Fibroblast of skin of left quadriceps (primary cell): ENCODE measurements around the gene SLAMF7.
"Not testable (repeated sequence)": the region's sequence is repeated elsewhere in the genome, so short reads cannot be mapped to it uniquely, and the experiment has no call there.

Source experiments
- DNase-seq, 2 experiments: peaks; one replicate each; pipeline ENCODE4 v3.0.0-alpha.2; 2013; ENCODE audit warnings: low read depth in 2 of 2

The SLAMF7 gene

DNA sequence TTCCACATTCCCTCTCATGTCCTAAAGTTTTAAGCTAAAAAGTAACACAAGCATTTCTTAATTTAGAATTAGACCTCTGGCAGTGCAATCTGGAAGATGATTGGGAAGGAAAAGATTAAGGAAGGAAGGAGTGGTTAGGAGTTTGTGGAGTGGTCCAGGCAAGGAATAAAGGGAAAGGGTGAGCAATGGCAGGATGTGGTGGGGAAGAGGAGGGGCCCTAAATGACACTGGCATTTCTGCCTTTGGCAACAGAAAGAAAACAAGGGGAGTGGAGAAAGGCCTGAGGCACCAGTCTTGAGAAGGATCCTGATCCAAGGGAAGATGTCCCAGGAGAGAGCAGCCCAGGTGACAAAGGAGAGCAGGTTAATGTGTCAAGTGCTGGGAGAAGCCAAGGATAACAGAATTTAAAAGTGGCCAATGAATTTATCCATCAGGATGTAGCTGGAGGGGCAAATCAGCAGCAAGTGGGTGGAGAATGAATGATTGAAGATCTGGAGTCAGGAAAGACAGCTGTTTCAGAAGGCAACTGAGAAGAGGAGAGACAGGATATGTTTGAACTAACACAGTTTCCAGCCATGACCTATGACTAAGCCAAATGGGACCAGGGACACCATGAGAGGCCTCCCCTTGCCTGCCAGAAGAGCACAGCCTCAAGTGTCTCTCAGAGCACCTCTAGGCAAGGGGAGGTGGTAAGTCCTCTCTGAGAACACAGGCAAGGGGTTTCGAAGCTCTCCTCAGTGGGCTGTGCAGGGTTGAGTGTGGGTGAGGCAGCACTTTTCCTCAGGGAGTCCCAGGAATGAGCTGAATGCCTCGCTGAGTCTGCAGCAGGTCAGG lies 36.1 kb downstream of the SLAMF7 start:
- no peak for DNase-seq

DNA sequence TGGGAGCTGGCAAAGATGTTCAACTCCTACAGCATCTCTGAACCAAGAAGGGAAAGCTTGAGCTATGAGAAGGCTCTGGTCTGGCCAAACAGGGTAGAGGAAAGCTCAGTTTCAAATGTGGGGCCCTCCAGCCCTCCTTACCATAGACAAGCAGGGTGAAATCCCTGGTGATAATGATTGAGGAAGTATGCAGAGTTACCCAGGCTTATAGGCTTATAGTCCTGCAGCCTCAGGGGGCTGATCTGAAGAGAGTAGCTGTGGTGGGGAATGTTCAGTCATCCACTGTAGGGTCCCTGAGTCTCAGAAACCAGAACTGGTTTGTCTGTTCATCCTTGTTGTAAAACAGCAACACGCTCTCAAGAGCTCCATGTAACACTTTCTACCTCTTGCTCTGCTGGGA lies 37.1 kb downstream of the SLAMF7 start:
- no peak for DNase-seq

DNA sequence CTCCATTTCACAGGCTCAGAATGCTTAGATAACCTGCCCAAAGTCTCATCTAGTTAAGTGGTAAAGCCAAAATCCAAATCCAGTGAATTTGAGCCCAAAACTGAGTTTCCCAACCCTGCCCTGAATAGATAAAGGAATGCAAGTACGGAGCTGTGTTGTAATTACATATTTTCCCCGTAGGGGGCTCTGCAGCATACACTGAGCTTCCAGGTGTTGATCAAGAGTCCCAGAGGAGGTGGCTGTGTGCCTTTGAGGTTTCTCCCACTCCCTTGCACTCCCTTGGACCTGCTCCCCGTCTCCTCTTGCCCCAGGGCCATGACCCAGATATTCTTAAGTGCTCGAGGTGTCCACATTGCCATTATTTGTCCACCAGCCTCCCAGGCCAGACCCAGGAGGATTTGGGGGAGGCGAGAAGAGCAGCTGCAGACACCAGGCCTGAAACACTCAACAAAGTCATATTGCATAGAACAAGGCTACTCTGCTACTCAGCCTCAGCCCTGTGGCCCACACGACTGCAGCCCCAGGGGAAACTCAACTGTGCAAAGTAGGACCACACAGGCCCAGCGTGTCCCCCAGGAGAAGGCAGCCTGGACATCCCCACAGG lies 38.5 kb downstream of the SLAMF7 start:
- no peak for DNase-seq

DNA sequence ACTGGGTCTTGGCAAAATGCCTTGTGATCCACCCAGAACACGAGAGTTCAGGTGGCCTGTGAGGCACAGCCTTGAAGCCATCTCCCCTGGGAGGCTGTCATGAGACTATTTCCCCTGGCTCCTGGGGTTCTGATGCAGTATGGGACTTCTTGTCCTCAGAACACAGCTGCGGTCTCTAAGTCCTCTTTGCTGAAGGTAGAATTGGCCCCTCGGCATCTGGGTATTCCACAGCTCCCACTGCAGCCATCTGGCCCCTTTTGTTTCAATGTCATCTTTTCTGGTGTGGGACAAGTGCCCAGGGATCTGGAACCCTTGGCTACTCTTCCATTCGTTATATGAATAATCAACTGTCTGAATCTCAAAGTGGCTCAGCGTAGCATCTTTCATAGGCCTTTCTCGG lies 39.9 kb downstream of the SLAMF7 start:
- no peak for DNase-seq

DNA sequence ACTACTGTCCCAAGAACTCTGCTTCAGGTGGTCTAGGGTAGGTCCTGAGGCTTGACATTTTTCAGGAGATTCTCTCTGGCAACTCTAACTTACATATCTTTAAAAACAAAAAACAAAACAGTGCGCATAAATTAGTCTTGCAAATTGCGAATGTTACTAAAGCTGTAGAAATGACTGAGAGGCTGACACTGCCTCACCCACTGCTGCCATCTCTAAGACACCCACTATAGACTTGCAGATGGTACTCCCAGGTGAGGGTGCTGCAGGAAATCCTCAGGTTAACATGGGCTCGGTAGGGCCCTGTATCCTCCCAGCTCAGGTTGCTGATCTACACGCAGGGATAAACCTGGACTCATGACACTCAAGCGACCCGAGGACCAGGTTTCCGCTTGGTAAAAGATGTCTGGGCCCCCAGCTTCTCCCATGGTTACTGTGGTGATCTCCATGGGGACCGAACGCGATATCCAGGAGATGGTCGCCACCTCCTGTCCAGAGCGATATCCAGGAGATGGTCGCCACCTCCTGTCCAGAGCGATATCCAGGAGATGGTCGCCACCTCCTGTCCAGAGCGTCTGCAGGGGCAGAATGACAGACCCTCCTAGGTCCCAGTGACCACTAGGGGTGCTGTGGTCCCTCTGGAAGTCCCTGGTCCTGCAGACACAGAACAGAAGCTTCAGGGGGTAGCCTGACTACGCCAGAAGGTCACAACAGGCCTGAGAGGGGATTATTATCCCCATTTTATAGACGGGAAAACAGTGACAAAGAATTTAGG lies 40.8 kb downstream of the SLAMF7 start:
- no peak for DNase-seq

DNA sequence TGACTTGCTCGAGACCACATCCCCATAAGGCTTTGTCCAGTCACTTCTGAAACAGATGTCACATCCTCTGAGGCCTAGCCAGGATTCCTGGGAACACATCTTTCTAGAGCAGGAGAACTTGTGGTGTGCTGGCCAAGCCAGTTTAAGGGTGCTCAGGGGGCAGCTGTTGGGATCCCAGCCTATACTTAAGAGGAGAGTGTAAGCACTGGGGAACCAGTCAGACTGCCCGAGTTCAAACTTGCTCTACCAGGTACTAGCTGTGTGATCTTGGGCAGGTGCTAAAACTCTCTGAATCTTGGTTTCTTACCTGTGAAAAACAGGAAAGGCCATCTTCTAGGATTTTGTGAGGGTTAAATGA lies 41.3 kb downstream of the SLAMF7 start:
- DNase-seq = no peak

DNA sequence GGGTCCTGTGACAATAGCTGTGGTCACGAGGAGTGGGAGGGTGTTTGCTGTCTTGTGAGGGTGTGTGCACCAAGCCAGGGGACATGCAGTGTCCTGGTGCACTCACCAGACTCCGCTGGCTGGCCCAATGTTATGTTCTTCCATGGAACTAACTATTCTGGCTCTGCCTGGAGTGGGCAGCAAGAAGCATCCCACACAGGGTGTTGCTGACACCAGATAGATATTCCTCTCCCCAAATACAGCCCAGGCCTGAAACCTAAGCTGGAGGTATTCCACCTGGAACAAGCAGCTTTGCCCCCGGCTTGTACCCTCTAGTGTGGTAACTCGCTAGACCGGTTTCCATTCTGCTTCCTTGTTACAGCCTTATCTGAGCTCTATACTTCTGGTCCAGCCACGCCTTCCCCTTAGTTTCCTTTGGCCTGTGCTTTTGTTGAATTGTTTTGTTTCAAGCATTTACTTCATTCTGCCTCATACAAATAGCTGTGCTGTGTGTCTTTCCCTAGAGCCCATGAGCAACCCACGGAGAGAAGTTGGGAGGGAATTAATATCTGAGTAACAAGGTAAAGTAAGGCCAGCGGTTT lies 42.2 kb downstream of the SLAMF7 start:
- DNase-seq = no peak

DNA sequence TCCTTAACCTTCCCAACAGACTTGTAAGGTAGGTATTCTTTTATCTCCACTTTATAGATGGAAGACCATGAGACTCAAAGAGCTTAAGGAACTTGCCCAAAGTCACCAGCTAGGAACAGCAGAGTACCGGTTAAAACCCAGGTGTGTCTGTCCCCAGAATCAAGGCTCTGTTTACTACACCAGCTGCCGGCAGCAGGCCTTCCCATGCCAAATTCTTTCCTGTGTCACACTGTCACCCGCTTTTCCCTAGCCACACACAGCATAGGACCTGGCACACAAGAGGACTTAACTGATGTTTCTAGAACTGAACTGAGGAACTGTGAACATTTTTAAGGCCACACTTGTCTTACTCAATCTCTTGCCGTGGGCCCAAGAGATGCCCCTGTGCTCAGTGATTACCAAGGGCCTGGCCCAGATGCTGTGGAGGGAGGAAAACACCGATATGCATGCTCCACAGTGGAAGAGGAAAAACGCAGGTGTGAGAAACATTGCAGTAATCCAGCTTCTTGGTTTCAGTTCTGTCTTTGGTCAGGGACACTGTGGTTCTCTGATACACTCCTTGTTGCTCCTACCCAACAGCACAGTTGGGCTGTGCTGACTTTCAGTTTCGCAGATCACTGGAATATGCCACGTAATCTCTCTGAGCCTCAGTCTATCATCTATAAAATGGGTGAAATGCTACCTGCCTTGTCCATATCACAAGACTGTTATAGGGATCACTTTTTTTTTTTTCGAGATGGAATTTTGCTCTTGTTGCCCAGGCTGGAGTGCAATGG lies 43.1 kb downstream of the SLAMF7 start:
- DNase-seq = no peak

DNA sequence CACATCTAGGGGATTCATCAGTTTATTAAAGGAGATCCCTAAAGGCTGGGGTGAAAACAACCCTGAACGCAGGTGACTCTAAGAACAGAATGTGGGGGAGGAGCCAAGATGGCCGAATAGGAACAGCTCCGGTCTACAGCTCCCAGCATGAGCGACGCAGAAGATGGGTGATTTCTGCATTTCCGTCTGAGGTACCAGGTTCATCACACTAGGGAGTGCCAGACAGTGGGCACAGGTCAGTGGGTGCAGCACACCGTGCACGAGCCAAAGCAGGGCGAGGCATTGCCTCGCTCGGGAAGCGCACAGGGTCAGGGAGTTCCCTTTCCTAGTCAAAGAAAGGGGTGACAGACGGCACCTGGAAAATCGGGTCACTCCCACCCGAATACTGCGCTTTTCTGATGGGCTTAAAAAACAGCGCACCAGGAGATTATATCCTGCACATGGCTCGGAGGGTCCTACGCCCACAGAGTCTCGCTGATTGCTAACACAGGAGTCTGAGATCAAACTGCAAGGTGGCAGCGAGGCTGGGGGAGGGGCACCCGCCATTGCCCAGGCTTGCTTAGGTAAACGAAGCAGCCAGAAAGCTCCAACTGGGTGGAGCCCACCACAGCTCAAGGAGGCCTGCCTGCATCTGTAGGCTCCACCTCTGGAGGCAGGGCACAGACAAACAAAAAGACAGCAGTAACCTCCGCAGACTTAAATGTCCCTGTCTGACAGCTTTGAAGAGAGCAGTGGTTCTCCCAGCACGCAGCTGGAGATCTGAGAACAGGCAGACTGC lies 44.1 kb downstream of the SLAMF7 start:
- DNase-seq = not testable (repeated sequence)

DNA sequence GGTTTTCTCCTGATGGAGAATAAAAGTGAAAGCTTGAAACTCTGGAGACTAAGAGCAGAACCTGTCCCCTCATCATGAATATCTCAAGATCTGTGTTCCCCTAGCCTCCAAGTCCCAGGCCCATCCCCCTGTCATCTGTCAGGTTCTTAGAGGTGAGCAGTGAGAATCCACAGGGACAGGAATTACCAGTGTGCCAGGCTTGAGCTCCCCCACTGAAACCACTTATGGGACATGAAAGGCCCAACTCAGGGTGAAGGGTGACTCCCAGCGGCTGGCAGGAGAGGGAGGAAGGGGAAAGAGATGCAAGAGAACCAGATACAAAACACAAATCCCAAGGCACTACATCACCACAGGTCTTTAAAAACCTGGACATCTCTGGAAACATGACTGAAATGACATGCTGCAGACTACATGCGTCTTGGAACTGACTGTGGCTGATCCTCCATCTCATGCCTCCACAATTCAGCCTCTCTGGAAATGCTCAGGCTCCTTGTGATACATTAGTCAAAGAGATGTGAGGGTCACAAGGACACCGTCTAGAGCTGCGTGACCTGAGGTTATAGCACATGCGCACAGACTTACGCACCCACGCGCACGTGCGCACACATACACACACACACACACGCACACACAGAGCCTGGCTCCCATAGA lies 50.1 kb downstream of the SLAMF7 start:
- DNase-seq = no peak

DNA sequence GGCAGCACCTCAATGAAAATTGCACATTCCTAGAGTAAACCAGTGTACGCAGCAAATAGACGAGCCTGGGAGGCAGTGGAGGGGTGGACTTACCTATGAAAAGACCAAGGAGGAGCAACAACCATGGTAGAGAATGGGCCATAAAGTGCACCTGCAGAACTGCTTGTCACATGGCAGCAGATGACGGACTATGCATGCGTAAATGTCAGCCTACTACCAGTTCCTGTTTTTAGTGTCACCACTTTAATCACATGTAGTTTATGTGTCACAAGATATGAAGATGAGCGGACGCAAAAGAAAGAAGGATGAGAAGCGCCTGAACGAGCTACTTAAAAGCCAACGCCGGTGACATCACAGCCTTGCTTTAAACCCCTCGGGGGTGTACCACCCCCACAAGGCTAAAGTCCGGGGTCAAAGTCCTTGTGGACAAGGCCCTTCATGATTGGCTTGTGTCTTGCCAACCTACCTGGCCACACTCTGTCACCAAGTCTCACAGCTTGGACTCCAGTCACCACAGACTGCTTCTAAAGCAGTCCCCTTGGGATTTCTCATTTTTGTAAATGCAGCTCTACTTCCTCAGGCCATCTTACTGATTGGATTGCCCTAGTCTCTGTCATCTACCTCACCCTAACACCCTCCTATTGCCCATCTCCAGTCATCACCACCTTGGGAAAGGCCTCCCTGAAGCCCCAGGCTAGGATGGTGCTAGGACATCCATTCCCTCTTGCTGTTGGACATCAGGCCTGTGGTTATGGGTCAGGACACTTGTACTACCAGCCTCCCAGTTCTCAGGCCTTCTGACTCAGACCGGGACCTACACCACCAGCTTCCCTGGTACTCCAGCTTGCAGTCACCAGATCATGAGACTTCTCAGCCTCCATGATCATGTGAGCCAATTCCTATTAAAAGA lies 50.9 kb downstream of the SLAMF7 start:
- no peak for DNase-seq

DNA sequence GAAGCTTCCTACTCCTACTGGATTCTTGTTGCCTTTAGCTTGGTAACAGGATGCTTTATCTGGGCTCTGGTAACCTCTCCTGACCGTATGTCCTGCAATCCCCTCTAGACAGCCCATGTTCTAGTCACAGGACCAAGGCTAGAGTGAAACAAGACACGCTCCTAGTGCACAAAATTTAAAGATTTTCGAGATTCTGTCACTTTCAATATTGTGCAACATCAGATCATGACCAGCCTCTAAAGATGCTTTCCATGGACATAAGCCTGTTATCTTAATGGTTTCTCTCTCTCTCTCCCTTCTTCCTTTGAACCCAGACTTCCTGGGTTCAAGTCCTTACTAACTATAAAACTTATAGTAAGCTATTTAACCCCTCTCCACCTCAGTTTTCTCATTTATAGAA lies 55.3 kb downstream of the SLAMF7 start:
- DNase-seq = no peak

DNA sequence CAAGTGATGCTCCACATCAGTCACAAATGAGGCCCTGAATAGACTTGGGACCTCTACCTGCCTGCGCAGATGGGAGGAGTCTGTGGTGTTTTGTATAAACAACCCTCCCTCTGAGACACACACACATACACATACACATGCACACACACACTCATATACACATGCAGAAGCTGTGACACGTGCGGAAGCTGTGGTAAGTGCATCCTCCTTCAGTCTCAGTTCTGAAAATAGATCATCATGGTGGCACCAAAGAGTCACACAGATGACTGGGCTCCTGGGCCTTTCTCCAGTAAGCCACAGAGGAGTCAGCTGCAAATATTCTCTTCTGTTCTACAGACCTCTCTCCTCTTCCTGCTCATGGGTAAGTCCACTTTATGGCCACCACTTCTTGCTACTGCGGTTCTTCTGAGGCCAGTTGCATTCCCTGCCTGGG lies 56.9 kb downstream of the SLAMF7 start, which contains the start of gene LY9:
TSS of gene LY9 (plus strand) at position 224 of the 433 bp plus-strand sequence. CDS start at position 238, 14 bp downstream.
- no peak for DNase-seq

DNA sequence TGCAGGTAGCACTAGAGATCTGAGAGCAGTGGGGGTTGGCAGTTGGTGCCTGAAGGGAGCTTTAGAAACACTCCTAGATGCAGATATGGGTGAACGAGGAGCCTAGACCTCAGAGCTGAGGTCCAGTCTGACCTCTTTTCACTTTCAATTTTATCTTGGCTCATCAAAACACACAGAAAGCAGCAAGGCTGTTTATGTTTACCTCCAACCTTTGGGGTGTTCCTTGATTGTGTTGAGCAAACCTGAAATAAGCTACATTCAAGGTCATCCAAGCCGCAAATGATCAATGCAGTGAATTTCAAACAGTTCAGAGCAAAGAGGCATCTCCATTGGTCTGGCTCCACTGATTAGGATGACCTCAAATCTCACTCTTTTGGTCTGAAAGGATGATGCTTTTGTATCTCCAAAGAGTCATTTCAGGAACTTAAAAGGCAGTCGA lies 58.2 kb downstream of the SLAMF7 start:
- DNase-seq = no peak

DNA sequence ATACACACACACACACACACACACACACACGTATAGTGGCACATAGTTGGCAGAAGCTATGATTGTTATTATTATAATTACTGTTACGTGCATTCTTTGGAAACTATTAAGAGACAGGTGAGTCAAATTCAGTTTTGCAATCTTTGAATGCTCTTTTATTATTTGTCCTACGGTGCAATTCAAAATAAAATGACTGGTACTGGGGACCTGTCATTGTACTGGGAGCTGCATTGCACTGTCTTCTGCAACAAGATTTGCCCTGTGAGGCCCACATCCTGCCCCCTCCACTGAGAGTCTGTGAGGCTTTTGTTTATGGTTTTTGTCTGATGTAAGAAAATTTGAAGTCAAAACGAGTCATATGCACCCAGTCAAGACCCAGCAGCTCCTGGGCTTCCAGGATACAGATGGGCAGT lies 58.8 kb downstream of the SLAMF7 start:
- no peak for DNase-seq

DNA sequence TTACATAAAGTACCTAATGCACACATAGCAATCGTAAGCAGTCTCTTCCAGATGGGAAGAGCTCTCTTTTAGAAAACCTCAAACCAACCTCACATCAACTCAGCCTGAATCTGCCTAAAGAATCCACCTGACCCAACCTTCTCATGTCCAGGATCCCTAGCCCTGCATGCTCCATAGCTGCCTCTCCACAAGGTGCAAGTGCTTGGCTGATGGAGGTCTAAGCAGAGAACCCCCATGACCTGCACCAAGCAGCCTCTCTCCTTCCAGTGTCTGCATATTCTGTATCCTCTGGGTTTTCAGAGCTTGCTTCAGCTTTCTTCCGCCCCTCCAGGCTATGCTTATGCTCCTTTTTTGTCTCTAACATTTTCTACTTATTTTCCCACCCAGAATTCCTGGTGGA lies 59.4 kb downstream of the SLAMF7 start:
- DNase-seq = no peak

DNA sequence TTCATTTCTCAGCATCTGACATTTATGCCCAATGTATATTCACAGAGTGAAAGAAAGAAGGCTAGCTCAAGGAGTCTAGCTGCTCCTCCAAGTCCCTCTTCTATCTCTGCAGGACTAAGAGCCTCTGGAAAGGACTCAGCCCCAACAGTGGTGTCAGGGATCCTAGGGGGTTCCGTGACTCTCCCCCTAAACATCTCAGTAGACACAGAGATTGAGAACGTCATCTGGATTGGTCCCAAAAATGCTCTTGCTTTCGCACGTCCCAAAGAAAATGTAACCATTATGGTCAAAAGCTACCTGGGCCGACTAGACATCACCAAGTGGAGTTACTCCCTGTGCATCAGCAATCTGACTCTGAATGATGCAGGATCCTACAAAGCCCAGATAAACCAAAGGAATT lies 60.6 kb downstream of the SLAMF7 start:
- DNase-seq = no peak

DNA sequence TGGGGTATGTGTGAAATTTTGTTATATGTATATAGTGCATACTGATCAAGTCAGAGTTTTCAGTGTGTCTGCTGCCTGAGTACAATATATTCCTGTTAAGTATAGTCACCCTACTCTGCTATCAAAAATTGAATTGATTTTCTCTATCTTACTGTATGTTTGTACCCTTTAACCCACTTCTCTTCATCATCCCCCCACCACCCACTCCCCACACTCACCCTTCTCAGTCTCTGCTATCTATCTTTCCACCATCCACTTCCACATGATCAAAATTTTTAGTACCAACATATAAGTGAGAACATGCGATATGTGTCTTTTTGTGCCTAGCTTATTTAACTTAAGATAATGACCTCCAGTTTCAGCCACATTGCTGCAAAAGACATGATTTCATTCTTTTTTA lies 61.1 kb downstream of the SLAMF7 start:
- DNase-seq = no peak
